Measurements from ENCODE around the gene PDCD7. TPM values are rescaled to one million over a fixed set of nuclear protein-coding genes. Genes with fewer than 3 reads are reported as not detected.

The PDCD7 gene
- total and polyA plus RNA-seq, 2 of the 4 experiments (the other 2 are of a cell fraction), result 4.7 to 12.3 TPM

DNA sequence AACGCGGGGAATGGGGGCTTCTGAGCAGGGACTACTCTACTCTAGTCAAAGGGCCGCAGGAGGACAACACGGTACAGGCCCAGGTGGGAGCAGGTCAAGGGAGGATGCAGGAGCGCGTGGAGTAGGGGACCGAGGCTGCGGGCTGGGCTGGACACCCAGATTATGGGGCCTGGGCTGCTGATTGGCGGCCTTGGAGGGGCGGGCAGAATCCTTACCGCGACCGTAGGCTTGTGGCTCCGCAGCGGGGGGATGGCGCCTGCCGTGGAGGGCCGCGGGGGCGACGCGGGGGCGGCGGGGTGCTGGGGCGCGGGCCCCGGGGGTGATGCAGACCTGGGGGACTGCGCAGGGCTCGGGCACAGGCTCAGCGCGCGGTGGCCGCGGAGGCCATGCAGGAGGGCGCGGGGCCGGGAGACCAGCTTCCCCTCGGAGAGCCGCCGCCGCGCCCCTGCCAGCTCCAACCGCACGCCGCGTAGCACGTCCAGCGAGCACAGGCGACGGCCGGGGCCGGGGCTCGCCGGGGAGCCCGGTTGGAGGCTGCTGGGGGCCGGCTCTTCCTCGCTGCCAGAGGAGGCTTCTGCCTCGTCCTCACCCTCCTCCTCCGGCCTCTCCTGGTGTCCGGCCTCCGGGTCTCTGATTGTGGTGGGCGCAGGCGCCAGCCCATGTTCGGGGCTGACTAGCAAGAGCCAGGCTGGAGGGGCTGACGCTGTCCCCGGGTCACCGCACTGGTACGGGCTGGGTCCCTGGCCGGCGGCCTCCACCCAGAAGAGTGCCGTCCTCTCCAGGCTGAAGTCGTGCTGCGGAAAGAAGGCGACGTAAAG, 31.5 kb downstream of the PDCD7 start (continued):
- no peak for TF ChIP-seq CHD1 (IDR thresholded peaks at IDR 0.05; ENCODE audit: low read depth, low read length)

DNA sequence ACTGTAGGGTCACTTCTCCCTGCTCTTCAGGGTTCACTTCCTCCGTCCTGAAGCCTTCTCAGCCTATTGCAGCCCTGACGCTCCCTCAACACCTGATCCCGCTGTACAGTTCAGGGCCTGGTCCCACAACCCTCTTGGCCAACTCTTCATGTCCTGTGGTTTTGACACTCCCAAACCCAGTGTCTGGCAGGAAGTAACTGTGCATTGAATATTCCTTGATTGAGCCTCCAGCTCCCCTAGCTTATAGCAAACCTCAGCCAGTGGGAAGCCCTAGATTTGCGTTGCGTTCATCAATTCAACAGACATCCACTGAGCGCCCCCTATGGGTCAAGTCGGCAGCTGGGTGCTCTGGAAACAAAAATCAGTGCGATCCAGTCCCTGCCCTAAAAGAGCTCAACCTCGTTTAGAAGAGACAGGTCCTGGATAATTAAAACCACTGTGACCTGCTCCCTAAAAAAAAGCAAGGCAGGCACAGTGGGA, 32.2 kb downstream of the PDCD7 start:
- Histone ChIP-seq H3K9me1 (ENCODE audit: insufficient read depth, low read length) (no peaks in the 10 kb centered on the region), H3K27ac (ENCODE audit: insufficient read depth, low read length) (no peak overlapping the region), H2BK5ac (ENCODE audit: low read depth, low read length, poor library complexity, severe bottlenecking) (no peak overlapping the region), H4K8ac (ENCODE audit: low read depth in 2 of 2, low read length in 2 of 2) (no peak overlapping the region), H2BK15ac (ENCODE audit: low read depth, low read length) (no peak overlapping the region; the same call in 2 of the 3 replicates), H3K36me3 (ENCODE audit: control insufficient read depth, insufficient read depth, low read length) (peaks cover 43% of the 10 kb centered on the region), H3K79me1 (ENCODE audit: low read depth in 1 of 2, low read length in 2 of 2) (no peaks in the 10 kb centered on the region; a peak in 1 of 4 replicates), H2AK5ac (ENCODE audit: low read depth, low read length) (peak overlapping the region; percentile 24; the same call in 1 of the 2 replicates), H4K91ac (ENCODE audit: insufficient read depth, low read depth, low read length) (no peak overlapping the region), H3K4me1 (ENCODE audit: control insufficient read depth, insufficient read depth, low read length) (no peaks in the 10 kb centered on the region), H2AFZ (replicated peaks; ENCODE audit: low read length, poor library complexity) (peak overlapping the region; percentile 15), H3K4me2 (ENCODE audit: low read depth, low read length) (no peak overlapping the region), H2BK120ac (ENCODE audit: low read depth, low read length) (no peak overlapping the region), H3K4me3 (ENCODE audit: insufficient read depth, low read depth, low read length) (no peak overlapping the region), H3K27me3 (ENCODE audit: control insufficient read depth, insufficient read depth, low read length) (no peaks in the 10 kb centered on the region), H2AK9ac (replicated peaks; ENCODE audit: low read depth, low read length, poor library complexity) (no peak overlapping the region), H2BK20ac (ENCODE audit: low read depth, low read length) (no peak overlapping the region), H3K56ac (ENCODE audit: extremely low read depth, insufficient read depth, low read length) (no peak overlapping the region), H3K14ac (replicated peaks; ENCODE audit: low read depth, low read length) (no peak overlapping the region), H3K9ac (ENCODE audit: low read depth, low read length) (no peak overlapping the region), H3K18ac (ENCODE audit: low read depth, low read length) (no peak overlapping the region), H4K5ac (ENCODE audit: low read depth, low read length) (no peak overlapping the region), H4K20me1 (ENCODE audit: insufficient read depth, low read length) (no peaks in the 10 kb centered on the region; the same call in 1 of the 2 replicates), H3K4ac (ENCODE audit: low read depth, low read length) (no peak overlapping the region), H3K9me3 (ENCODE audit: control insufficient read depth, insufficient read depth, low read length) (no peaks in the 10 kb centered on the region), H3K23ac (ENCODE audit: low read depth, low read length) (no peak overlapping the region)
- 37% methylated on average over 6 of the region's 9 CpGs; no CpG with 5 or more reads in 1 of the 2 experiments for WGBS, 2 experiments (ENCODE audit: extremely low coverage in 2 of 2, insufficient read length in 1 of 2)
- dilution Hi-C loops (cut with HindIII; ENCODE audit: low sequenced_read_pairs, unreplicated experiment), result no loop called here
- no TSS peak for BruUV-seq (replicated peaks)
- ATAC-seq (ENCODE audit: low read depth), result peak; percentile 96
- ChIA-PET CTCF (interaction anchor here (0.6 to 2.5 kb wide), 22 partner anchors 9 to 748 kb away, joined by 3 to 26 read pairs (median 5); partner anchors contain the start of genes CLPX and SLC51B), POLR2A (ENCODE audit: unreplicated experiment) (no interaction called here)
- intact Hi-C loops (cut with micrococcal nuclease), result loop anchor here (1.0 kb wide), 2 partner anchors 47 to 68 kb away; no protein-coding TSS in a partner anchor
- TF ChIP-seq RAD21 (IDR thresholded peaks at IDR 0.05; ENCODE audit: low read length), result peak; percentile 80
- TF ChIP-seq, protein P1, sequence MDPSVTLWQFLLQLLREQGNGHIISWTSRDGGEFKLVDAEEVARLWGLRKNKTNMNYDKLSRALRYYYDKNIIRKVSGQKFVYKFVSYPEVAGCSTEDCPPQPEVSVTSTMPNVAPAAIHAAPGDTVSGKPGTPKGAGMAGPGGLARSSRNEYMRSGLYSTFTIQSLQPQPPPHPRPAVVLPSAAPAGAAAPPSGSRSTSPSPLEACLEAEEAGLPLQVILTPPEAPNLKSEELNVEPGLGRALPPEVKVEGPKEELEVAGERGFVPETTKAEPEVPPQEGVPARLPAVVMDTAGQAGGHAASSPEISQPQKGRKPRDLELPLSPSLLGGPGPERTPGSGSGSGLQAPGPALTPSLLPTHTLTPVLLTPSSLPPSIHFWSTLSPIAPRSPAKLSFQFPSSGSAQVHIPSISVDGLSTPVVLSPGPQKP (IDR thresholded peaks at IDR 0.05; ENCODE audit: borderline replicate concordance, low read depth, low read length), result no peak
- TF ChIP-seq, protein P2, sequence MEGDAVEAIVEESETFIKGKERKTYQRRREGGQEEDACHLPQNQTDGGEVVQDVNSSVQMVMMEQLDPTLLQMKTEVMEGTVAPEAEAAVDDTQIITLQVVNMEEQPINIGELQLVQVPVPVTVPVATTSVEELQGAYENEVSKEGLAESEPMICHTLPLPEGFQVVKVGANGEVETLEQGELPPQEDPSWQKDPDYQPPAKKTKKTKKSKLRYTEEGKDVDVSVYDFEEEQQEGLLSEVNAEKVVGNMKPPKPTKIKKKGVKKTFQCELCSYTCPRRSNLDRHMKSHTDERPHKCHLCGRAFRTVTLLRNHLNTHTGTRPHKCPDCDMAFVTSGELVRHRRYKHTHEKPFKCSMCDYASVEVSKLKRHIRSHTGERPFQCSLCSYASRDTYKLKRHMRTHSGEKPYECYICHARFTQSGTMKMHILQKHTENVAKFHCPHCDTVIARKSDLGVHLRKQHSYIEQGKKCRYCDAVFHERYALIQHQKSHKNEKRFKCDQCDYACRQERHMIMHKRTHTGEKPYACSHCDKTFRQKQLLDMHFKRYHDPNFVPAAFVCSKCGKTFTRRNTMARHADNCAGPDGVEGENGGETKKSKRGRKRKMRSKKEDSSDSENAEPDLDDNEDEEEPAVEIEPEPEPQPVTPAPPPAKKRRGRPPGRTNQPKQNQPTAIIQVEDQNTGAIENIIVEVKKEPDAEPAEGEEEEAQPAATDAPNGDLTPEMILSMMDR (conservative IDR thresholded peaks at IDR 0.05; ENCODE audit: low read depth, low read length), result peak; percentile 79
- TF ChIP-seq MXI1 (IDR thresholded peaks at IDR 0.05; ENCODE audit: borderline replicate concordance, low read depth, low read length), result no peak
- peak; percentile 83 for TF ChIP-seq SMC3 (IDR thresholded peaks at IDR 0.05; ENCODE audit: low read depth, low read length)
- in situ Hi-C loops (cut with MboI; ENCODE audit: low sequenced_read_pairs), result no loop called here
- peak; percentile 63 for DNase-seq
